ENCODE data around the gene CTSW.

CTSW gene

GRCh38 chr11:65932558-65932919 is 52.9 kb downstream of the CTSW start:
- no peak for DNase-seq

Data from NCI-H226 (cell line).